HG03097 (cell line): Measurements from ENCODE around the gene FOXK1.

Experiments used
- ATAC-seq: cut with Tn5 transposase; IDR thresholded peaks from one replicate; pipeline ENCODE4 v1.9.1; 2021; ENCODE audit not compliant: unreplicated experiment, low FRiP score

Gene FOXK1

DNA sequence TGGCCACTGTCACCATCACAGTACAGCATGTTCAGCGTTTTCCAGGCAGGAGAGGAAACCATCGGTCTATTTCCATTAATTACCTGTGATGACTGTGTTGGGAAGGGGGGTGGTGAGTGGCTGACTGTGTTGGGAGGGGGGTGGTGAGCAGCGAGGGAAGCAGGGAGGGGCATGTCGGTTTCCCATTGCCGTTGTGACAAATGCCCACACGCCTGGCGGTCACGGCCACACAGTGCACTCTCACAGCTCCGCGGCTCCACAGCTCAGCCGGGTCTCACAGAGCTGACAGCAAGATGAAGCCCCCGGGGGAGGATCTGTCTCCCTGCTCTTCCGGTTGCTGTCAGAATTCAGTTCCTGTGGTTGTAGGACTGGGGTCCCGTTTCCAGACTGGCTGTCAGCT, 132.3 kb downstream of the FOXK1 start:
- ATAC-seq: no peak

DNA sequence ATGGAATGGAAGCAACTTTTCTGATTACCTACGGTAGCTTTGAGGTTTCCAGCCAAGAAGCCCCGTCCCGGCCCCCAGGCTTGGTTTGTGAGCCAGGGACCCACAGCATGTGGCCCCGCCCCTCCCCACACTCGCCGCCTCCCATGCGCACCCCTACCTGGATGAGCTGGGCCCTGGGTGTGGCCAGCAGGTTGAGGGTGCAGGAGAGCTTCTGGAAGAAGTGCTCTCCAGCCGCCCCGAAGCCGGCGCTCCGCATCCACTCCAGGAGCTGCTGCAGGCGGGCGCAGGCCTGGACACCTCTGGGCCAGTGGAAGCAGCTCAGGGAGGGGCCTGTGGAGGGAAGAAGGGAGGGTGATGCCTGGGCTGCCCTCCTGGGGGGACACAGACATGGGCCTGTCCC, 133.0 kb downstream of the FOXK1 start:
- ATAC-seq: no peak

DNA sequence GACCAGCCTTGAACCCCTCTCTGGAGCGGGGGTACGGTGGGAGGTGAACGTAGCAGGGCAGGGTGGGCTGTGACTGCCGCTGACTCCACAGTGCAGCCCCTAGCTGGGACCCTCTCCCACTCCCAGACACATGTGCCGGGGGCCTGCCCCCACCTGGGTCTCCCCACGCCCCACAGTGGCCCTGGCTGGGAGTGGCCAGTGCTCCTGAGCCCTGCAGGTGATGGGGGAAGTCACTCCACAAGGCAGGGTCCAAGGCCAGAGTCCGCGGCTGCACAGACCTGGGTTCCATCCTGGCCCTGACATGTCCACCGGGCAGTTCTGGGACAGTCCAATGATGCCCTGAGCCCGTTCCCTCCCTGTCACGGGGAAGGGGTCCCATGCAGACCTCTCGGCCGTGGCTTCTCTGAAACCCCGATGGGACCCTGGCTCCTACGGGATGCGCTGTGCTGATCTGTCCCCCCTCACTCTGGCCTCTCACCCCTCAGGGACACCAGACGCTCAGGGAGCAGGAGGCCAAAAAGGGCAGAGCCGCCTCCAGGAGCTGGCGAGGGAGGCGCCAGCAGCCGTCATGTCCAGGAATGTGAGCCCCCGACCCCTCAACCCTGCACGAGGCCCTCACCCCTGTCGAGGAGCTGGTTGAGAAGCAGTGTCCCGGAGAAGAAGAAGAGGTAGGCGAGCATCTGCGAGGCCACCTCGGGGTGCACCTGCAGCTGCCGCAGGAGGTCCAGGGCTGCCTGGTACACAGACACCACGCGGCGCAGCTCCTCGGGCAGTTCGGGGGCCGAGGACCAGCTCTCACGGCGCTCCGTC, 133.7 kb downstream of the FOXK1 start:
- ATAC-seq: no peak

DNA sequence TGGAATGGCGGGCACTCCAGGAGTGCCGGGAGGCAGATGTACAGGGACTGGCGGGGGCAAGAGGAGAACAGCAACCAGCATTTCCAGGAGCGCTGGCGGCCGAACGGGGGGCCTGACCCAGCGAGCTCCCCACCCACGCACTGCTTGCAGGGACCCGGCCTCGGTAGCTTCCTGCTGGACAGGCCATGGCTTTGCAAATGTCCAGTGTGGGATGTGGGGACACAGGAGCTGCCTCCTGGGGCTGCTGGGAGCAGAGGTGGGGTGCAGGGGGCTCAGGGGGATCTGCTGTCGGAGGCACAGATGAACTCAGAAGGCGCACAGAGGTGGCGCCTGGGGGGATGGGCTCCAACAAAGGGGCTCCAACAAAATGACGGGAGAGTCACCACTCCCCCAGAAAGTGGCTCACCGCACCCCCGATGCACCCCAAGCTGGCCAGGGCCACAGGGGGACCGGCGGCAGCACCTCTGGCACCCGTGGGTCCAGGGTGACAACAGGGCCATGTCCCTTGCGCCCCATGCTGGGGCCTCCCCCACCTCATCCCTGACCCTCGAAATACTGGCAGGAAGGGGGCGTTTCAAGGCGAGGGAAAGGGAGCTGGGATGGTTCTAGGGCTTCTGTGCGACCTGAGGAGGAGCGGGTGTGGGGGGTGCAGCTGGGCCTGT, 134.5 kb downstream of the FOXK1 start:
- no peak for ATAC-seq

DNA sequence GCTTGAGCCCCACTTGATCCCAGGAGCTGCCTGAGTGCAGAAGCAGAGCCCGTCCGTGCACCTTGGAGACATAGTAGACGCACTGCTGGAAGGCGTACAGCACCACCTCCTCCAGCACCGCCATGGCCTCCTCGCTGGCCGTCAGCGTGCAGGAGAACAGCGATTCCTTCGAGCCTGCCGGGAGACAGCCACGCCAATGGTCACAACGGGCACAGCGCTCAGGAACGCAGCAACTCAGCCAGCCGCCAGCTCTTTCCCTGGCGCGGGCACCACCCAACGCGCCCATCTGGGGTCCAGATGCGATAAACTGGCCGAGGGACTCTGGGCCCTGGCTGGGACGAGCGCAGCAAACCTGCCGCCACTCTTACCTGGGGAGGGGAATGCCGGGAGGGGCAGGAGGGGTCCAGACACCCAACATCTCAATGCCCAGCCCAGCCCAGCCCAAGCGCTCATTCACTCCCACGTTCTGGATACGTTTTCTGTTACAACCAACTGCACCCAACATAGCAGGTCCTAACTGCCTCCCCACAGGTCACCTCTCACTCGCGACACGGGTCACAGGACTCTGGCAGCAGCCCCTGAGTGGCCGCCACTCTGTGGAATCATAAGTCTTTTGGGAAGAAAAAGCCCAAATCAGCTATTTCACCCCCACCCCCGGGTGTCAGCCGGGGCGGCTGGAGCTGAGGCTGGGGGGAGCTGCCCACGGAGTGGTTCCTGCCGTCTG, 135.2 kb downstream of the FOXK1 start:
- ATAC-seq: no peak

DNA sequence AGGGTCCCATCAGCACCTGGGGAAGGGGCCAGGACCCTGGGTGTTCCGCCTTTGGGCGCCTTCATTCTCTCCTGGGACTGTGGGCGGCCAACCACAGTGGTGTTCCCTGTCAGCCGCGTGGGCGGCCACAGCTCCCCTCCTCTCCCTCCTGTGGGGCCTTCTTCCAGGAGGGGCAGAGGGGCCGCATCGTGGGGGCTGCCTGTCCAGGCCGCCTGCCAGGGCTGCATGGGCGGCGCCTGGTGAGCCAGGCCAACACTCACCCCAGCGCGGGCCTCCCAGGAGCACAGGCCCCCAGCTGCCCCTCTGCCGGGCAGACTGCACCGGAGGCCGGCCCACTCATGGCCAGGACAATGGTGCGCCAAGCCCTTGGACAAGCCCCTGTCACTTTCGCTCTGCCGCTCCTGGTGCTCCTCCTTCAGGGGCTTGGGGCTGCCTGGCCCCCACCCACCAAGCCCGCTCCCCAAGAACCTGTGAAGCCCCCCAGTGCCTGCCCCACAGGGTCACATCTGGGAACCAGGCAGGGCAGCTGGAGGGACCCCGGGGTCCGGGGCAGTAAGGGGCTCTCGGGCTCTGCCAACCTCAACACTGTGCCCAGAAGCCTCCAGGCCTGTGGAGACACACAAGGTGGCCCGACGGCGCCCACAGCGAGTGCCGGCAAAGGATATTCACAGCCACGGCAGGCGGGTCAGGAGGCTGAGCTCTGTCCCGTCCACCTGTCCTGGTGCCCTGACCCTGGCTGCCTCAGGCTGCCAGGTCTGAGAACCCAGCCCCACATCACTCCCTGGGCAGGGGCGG, 136.1 kb downstream of the FOXK1 start:
- ATAC-seq: no peak

DNA sequence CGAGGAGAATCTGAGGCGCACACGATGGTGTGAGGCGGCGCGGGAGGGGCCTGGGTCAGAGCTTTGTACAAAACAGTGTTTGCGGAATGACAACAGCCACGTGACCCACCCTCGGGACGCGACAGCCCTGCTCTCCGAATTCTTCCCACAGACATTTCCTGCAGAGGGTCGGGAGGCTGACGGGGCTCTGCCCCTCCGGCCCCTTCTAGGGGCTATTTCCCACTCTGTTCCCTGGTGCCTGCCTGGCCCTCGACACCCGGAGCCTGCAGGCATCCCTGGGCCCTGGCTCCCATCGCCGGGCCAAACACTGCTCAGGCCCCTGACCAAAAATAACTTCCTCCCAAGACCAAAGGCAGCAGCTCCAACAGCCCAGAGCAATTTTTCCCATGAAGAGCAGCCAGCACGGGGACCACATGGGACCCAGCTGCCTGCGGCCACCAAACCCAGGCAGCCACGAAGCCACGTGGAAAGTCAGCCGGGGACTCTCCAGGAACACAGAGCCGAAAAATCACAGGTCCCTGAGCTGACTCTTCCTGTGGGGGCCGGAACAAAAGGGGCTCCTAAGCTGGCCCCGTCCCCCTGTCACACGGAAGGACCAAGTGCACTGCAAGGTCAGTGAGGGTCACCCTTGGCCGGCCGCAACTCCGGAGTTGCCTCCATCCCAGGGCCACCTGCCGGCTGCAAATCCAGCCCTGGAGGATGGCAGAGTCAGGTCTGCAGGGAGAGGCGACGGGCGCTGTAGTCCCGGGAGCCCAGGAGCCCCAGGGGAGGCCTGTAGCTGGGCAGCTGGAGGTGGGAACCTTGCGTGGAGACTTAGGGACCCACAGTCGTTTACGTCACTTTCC, 137.7 kb downstream of the FOXK1 start:
- ATAC-seq: no peak

DNA sequence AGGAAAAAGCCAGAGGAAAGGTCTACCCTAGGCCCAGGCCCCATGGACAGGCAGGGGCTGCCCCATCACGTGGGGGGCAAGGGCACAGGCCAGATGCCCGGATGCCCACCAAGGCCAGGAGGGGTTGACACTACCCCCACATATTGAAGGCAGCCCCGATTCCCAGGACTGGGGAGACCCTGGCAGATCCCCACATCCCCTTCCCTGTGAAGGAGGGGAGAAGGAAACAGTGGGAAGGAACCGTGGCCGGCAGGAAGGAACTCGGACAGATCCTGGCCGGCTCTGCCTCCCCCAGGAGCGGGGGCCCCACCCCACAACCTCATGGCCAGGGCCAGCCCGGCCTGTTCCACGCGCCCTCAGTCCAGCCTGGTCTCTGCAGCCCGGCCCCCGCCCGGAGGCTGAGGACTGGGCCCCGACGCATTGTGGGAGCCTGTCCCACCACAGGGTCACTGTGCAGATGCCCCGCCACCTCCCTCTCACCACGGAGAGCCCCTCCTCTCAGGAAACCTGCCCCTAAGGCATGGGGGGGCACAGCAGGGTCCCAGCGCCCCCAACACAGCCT, 138.4 kb downstream of the FOXK1 start:
- no peak for ATAC-seq
